SKM-1 treated with dmso at 0.1 percent for 144 hours (cell line): ENCODE results near the gene CEACAM8.
"Not testable (repeated sequence)": the region's sequence is repeated elsewhere in the genome, so short reads cannot be mapped to it uniquely, and the experiment has no call there.

ENCODE experiments used
- DNase-seq: peaks from one replicate; lab custom pipeline; 2025; ENCODE audit not compliant: unreplicated experiment; lab: John Stamatoyannopoulos, UW

CEACAM8 gene

GRCh38 chr19:42546831-42547500 lies 47.8 kb downstream of the CEACAM8 start:
- no peak for DNase-seq

GRCh38 chr19:42544146-42544545 lies 50.6 kb downstream of the CEACAM8 start:
- no peak for DNase-seq

GRCh38 chr19:42542791-42543190 lies 51.9 kb downstream of the CEACAM8 start:
- DNase-seq = no peak

GRCh38 chr19:42540071-42540553 lies 54.6 kb downstream of the CEACAM8 start:
- no peak for DNase-seq

GRCh38 chr19:42538841-42539709 lies 55.6 kb downstream of the CEACAM8 start:
- DNase-seq = no peak

- DNase-seq = not testable (repeated sequence)
Observed at GRCh38 chr19:42535276-42535675, 59.4 kb downstream of the CEACAM8 start.

- no peak for DNase-seq
Observed at GRCh38 chr19:42534391-42534790, 60.3 kb downstream of the CEACAM8 start.

- no peak for DNase-seq
Observed at GRCh38 chr19:42532891-42533290, 61.8 kb downstream of the CEACAM8 start.

- DNase-seq = no peak
Observed at GRCh38 chr19:42531313-42531712, 63.4 kb downstream of the CEACAM8 start.
